Activated CD4-positive, alpha-beta T cell treated with anti-CD3 and anti-CD28 coated beads for 24 hours (primary cell): Measurements from ENCODE around the gene FAM222A.
A peak's percentile ranks its signal among the peaks of the same experiment; 100 is the strongest.

ENCODE experiments used
- DNase-seq, 2 donors: peaks; one replicate each; pipeline ENCODE4 v3.0.0-alpha.2; 2020; ENCODE audit warnings: low read depth in 2 of 2

Gene FAM222A

GRCh38 chr12:109713187-109714070 lies at the start of gene FAM222A:
Gene FAM222A (plus strand): TSS chr12:109713825. CDS start chr12:109744147, 30,322 bp downstream.
- DNase-seq: peak; percentile 85 to 94

- no peak for DNase-seq
Observed at GRCh38 chr12:109664402-109664801, 49.2 kb upstream of the FAM222A start.

DNA sequence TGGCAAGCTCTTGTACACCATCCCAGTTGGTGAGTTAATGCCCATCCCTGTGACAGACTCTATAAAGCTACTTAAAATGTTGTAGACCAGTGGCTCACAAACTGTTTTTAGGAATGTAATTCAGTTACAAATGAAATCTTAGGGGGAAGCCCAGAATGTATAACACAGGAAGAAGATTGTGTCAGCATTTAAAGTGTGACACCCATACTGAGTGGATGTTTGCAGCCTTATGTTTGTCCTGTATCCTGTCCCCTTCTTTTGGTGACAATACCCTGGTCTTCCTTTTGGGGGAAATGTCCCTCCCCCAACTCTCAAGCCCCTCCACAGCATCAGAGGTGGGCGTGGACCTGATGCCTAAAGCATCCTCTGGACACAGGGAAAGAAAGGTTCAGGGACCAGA lies 47.6 kb upstream of the FAM222A start:
- no peak for DNase-seq

DNA sequence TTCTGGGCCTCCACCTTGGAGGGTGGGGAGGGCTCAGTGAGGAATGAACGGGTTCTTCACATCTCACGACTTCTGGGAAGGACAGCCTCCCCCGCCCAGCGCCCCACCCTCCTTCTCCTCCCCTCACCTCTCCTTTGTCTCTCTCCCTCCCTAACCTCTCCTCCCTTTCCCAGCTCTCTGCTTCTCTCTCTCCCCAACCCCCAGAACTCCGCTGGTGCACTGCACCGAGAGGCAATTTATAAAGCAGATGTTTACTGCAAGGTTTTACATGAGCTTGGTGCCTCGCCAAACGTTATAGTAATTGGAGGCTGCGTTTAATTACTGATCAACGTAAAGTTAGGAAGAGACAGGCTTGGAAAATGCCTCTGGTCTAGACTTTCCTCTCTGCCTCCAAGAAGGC lies 42.9 kb upstream of the FAM222A start:
- DNase-seq: no peak

DNA sequence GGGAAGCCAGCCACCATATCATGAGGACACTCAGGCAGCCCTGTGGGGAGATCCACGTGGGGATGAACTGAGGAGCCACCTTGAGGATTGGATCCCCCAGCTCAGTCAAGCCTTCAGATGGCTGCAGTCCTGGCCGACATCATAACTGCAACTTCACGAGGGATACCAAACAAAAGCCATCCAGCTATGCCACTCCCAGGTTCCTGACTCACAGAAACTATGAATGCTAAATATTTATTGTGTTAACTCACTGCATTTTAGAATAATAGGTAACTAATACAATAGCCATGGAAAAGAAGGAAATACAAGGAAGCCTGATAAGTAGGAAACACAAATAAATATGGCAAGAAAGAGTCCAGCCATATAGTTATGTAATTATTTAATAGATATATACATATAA lies 42.1 kb upstream of the FAM222A start:
- DNase-seq: no peak

- no peak for DNase-seq
Observed at GRCh38 chr12:109673379-109673778, 40.2 kb upstream of the FAM222A start.

DNA sequence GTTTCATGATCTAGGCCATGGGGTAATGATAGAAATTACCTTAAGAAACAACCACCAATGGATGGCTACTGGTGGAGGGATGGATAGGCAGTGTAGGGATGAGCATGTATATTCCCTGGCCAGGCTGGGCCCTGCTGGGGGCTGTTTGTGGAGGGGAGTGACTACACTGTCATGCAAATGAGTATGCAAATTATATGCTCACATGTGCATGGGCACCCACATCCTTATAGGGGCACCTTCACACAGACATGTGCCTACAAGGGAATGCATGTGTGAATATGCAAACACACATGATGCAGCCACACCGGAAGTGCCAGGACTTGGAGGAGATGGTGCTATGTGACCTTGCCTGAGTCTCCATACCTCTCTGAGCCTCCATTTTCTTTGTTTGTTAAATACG lies 39.7 kb upstream of the FAM222A start:
- DNase-seq: no peak

GRCh38 chr12:109675411-109675810 lies 38.2 kb upstream of the FAM222A start:
- DNase-seq: no peak

DNA sequence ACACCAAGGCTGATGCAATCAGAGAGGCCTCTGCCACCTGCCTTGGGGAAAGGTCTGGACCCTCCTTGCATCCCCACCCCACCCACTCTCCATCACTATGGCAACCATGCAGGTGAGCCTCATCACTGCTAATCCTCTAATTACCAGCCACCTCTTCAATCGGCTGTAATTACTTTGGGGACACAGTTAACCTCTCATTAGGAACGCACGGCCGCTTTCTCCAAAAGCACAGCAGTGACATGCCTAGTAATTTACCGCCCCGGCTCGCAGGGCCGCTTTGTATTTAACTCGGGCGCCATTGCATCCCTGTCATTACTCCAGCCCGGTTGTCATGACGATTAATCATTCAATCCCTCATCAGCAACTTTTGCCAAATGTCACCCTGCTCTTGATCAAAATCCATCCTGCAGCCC lies 36.3 kb upstream of the FAM222A start:
- no peak for DNase-seq

- no peak for DNase-seq
Observed at GRCh38 chr12:109678719-109679118, 34.9 kb upstream of the FAM222A start.

- DNase-seq: no peak
Observed at GRCh38 chr12:109679501-109680263, 33.9 kb upstream of the FAM222A start.

GRCh38 chr12:109680264-109681005 lies 33.2 kb upstream of the FAM222A start:
- DNase-seq: no peak

- no peak for DNase-seq
Observed at GRCh38 chr12:109681986-109682707, 31.5 kb upstream of the FAM222A start.

DNA sequence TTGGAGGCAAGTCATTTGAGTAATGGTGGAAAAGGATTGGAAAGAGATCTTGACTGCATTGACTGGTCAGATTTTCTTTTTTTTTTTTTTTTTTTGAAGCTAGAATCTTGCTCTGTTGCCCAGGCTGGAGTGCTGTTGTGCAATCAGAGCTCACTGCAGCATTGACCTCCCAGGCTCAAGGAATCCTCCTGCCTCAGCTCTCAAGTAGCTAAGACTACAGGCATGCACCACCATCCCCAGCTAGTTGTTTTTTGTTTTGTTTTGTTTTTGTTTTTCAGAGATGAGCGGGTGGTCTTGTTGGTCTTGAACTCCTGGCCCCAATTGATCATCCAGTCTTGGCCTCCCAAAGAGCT lies 30.9 kb upstream of the FAM222A start:
- no peak for DNase-seq

DNA sequence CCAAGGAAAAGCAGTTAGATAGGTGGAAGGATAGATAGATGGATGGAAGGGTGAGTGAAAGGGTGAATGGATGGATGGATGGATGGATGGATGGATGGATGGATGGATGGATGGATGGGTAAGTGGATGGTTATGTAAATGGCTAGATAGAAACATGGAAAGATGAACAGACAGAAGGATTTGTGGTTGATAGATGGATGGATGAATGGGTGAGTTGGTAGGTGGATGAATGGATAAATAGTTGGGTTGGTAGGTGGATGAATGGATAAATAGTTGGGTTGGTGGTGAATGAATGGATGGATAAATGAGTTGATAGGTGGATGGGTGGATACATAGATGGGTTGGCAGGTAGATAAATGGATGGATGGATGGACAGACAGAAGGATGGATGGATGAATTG lies 30.3 kb upstream of the FAM222A start:
- no peak for DNase-seq

- DNase-seq: no peak
Observed at GRCh38 chr12:109685574-109686447, 27.8 kb upstream of the FAM222A start.

DNA sequence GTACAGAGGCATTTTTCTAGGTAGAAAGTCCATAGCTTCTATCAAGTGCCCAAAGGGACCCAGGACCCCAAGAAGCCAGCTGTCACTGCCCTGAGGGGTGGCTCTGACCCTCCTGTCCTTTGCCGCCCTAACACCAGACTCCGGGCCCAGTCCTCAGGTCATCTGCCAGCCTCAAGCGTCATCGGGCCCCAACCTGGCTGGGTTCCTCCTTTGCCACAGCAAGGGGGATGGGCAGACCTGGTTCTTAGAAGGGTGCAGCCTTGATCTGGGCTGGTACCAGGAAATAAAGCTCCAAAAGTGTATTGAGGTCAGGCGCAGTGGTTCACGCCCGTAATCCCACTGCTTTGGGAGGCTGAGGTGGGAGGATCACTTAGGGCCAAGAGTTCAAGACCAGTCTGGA lies 27.1 kb upstream of the FAM222A start:
- DNase-seq: no peak

GRCh38 chr12:109687250-109687649 lies 26.4 kb upstream of the FAM222A start:
- no peak for DNase-seq

- DNase-seq: no peak
Observed at GRCh38 chr12:109689426-109689825, 24.2 kb upstream of the FAM222A start.

DNA sequence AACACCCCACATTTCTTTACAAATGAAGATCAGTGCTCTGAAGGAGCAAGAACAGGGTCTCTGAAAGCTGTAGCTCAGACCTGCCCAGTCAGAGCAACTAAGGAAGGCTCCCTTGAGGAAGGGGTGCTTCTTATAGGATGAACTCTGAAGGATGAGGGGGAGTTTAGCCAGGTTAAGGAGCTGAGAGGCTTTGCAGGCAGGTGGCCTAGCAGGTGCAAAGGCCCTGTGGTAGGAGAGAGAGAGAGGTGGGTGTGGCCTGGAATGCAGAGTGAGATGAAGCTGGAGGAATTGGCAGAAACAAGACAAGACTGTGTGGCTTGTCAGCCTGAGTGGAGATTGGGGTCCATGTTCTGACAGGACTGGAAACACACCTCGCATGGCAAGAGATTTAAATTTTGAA lies 20.5 kb upstream of the FAM222A start:
- no peak for DNase-seq
